B cell (primary cell): ENCODE data around the gene ELMO3. TPM values are rescaled to one million over a fixed set of nuclear protein-coding genes. Genes with fewer than 3 reads are reported as not detected.

Experiments used
- ATAC-seq: fragments of 200-7000 bp; cut with Tn5 transposase; one replicate; pipeline ENCODE4 v1.10.0; 2021; ENCODE audit warnings: low read depth, mild to moderate bottlenecking, moderate number of reproducible peaks, moderate library complexity
- CTCF ChIA-PET: fragments of 350-600 bp; sonication (Branson Sonifier 250); formaldehyde crosslinking; loops from one replicate; lab custom pipeline; 2021; ENCODE audit warnings: antibody characterized with exemption, inconsistent platforms; lab: Charles Lee
- POLR2A ChIA-PET: fragments of 350-600 bp; sonication (Branson Sonifier 250); formaldehyde crosslinking; loops from one replicate; lab custom pipeline; 2021; ENCODE audit warnings: antibody characterized with exemption; lab: Charles Lee
- DNase-seq: peaks from one replicate; pipeline ENCODE4 v3.0.0; 2013
- H2AFZ ChIP-seq: 2 replicates; pipeline ENCODE4 v1.6.1; 2012; ENCODE audit warnings: mild to moderate bottlenecking, low read depth, low read length; ENCODE audit not compliant: insufficient read depth, poor library complexity, severe bottlenecking
- H3K27ac ChIP-seq, 2 donors: 1 replicate in 1 of 2; 2 replicates in 1 of 2; pipeline ENCODE4 v1.5.1; 2012 to 2013; ENCODE audit warnings: low read length in 2 of 2, mild to moderate bottlenecking in 2 of 2, moderate library complexity in 1 of 2
- H3K27me3 ChIP-seq, 4 experiments: fragments of 200-600 bp in 1 of 4; sonication (generic) in 1 of 4; replicated peaks in 1 of 4; 1 replicate in 2 of 4; 2 replicates in 2 of 4; pipeline versions ENCODE4 v1.6.1 to v1.7.0; 2013 to 2016; ENCODE audit warnings: low read length in 3 of 4, mild to moderate bottlenecking in 2 of 4, mixed read lengths in 1 of 4, moderate library complexity in 1 of 4; ENCODE audit not compliant: insufficient read depth in 4 of 4, control insufficient read depth in 3 of 4; ENCODE audit errors: control extremely low read depth in 1 of 4
- H3K36me3 ChIP-seq, 2 experiments: replicated peaks in 1 of 2; 1 replicate in 1 of 2; 2 replicates in 1 of 2; pipeline versions ENCODE4 v1.6.1 to v1.7.1; 2013; ENCODE audit warnings: low read length in 1 of 2; ENCODE audit not compliant: insufficient read depth in 2 of 2, control insufficient read depth in 1 of 2; ENCODE audit errors: control extremely low read depth in 1 of 2, extremely low read depth in 1 of 2
- H3K4me1 ChIP-seq, 2 donors: fragments of 200-600 bp in 1 of 2; sonication (generic) in 1 of 2; 1 replicate in 1 of 2; 2 replicates in 1 of 2; pipeline versions ENCODE4 v1.5.1 to v1.6.1; 2013 to 2017; ENCODE audit warnings: low read length in 2 of 2; ENCODE audit not compliant: control insufficient read depth in 2 of 2, insufficient read depth in 2 of 2
- H3K4me2 ChIP-seq: replicated peaks from 2 replicates; pipeline ENCODE3; 2012; ENCODE audit warnings: mild to moderate bottlenecking, low read depth, low read length; ENCODE audit not compliant: poor library complexity, severe bottlenecking
- H3K4me3 ChIP-seq, 5 experiments: fragments of 200-600 bp in 1 of 5; sonication (generic) in 1 of 5; 1 replicate in 3 of 5; 2 replicates in 2 of 5; pipeline versions ENCODE4 v1.5.1 to v1.7.0; 2011 to 2016; ENCODE audit warnings: low read length in 4 of 5, mild to moderate bottlenecking in 4 of 5, low read depth in 2 of 5, control low read depth in 1 of 5, moderate library complexity in 1 of 5; ENCODE audit not compliant: insufficient read depth in 1 of 5; ENCODE audit errors: control extremely low read depth in 1 of 5, extremely low read depth in 1 of 5
- H3K79me2 ChIP-seq: fragments of 200-600 bp; sonication (generic); one replicate; pipeline ENCODE4 v1.6.0; 2016; ENCODE audit warnings: low read length; ENCODE audit not compliant: control insufficient read depth, insufficient read depth
- H3K9ac ChIP-seq: fragments of 200-600 bp; sonication (generic); 2 replicates; pipeline ENCODE4 v1.6.1; 2017; ENCODE audit warnings: mild to moderate bottlenecking, low read length, moderate library complexity
- H3K9me3 ChIP-seq, 3 donors: one replicate each; pipeline versions ENCODE4 v1.6.1 to v1.7.1; 2013; ENCODE audit warnings: low read length in 2 of 3; ENCODE audit not compliant: control insufficient read depth in 2 of 3, insufficient read depth in 1 of 3; ENCODE audit errors: control extremely low read depth in 1 of 3
- H4K20me1 ChIP-seq: 2 replicates; pipeline ENCODE4 v1.6.0; 2012; ENCODE audit warnings: mild to moderate bottlenecking, low read length; ENCODE audit not compliant: insufficient read depth, control insufficient read depth, poor library complexity, severe bottlenecking
- H3K27ac Mint-ChIP-seq: one replicate; pipeline ENCODE4 v1.8.0; 2021; ENCODE audit warnings: mixed read lengths
- H3K27me3 Mint-ChIP-seq: one replicate; pipeline ENCODE4 v1.8.0; 2021; ENCODE audit warnings: mixed read lengths
- H3K4me1 Mint-ChIP-seq: one replicate; pipeline ENCODE4 v1.8.0; 2021; ENCODE audit warnings: mixed read lengths
- H3K4me3 Mint-ChIP-seq: one replicate; pipeline ENCODE4 v1.8.0; 2021; ENCODE audit warnings: mixed read lengths
- H3K9me3 Mint-ChIP-seq: one replicate; pipeline ENCODE4 v1.8.0; 2022; ENCODE audit warnings: mixed read lengths; ENCODE audit not compliant: insufficient read depth
- CTCF ChIP-seq: fragments of 200-600 bp; IDR thresholded peaks from one replicate; pipeline ENCODE4 v1.8.0; 2022; ENCODE audit warnings: antibody characterized with exemption, mild to moderate bottlenecking
- EZH2 ChIP-seq: IDR thresholded peaks from 2 replicates; pipeline ENCODE4 v1.6.1; 2012; ENCODE audit warnings: borderline replicate concordance, low read depth, mild to moderate bottlenecking, moderate library complexity, low read length; ENCODE audit not compliant: insufficient read depth, poor library complexity, severe bottlenecking
- WGBS: methylation state at CpG from one replicate; pipeline ENCODE4 v1.1.5; 2013; ENCODE audit warnings: missing lambda C conversion rate; ENCODE audit not compliant: insufficient coverage; 5-methylcytosine and 5-hydroxymethylcytosine counted together
- intact Hi-C: fragments of 100-400 bp; cut with micrococcal nuclease; formaldehyde crosslinking; loops from one replicate; pipeline ENCODE4 v1.10.0; 2022
- polyA plus RNA-seq: library from polyadenylated mRNA; depleted of rRNA; stranded (reverse); fragments of >200 nt; gene quantifications from 2 replicates; pipeline ENCODE4 v1.2.3, GENCODE V29; 2012
- total RNA-seq, 2 donors: library from RNA; stranded (reverse); fragments of 120-200 nt in 1 of 2; gene quantifications; 1 replicate in 1 of 2; 2 replicates in 1 of 2; pipeline versions ENCODE4 v1.2.3 to v1.2.4, GENCODE V29; 2013 to 2022

The ELMO3 gene
- total and polyA plus RNA-seq, 2 donors (not counting 1 experiment from before 2014, with no cell fraction given) = 9.1 to 9.6 TPM

DNA sequence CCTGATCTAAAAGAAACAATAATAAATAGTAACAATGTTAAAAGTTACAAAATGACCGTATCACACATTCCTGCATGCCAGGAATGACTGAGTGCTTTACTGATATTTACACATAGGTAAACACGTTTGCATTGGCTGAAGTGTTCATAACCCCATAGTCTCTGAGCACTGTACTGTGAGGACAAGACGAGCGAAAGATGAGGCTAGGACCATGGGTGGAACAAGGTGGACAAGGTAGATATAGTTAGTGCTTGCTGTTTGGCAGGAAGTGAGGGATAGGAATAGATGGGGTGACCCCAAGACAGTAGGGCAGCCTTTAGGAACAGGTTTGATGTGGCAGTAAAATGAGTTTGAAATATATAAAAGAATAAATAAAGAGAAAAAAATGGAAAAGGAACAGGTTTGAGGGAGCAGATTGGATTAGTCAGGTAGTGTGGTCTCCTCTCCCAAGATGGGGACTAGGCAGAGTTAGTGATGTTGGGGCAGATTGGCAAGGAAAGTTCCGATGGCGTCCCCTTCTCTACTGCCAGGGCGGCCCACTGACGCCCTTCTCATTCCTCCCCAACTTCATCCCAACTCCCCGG, 7.4 kb upstream of the ELMO3 start:
- H3K4me3 Mint-ChIP-seq = peak overlapping the region; percentile 92
- ChIA-PET POLR2A (interaction anchor here (0.7 kb wide), 1 partner anchor 147 kb away, joined by 6 read pairs; no protein-coding TSS in a partner anchor), CTCF (no interaction called here)
- H3K4me1 ChIP-seq = peaks cover 22 to 28% of the 10 kb centered on the region in 2 donors
- peaks cover 5% of the 10 kb centered on the region for H3K27me3 Mint-ChIP-seq
- no peak overlapping the region for H3K27ac ChIP-seq
- peaks cover 33% of the 10 kb centered on the region for H4K20me1 ChIP-seq
- H3K4me3 ChIP-seq = peak overlapping the region; percentile 8 to 98 (median 97)
- peak overlapping the region; percentile 97 for H3K4me2 ChIP-seq
- H3K9me3 ChIP-seq = peaks cover 0 to 6% (median 0%) of the 10 kb centered on the region in 3 donors
- peak overlapping the region; percentile 94 for H3K9ac ChIP-seq
- intact Hi-C loops = no loop called here
- ATAC-seq (no peak), DNase-seq (no peak)
- no peaks in the 10 kb centered on the region for H3K9me3 Mint-ChIP-seq
- peak overlapping the region; percentile 78 for H2AFZ ChIP-seq
- H3K27ac Mint-ChIP-seq = peak overlapping the region; percentile 92
- peaks cover 40% of the 10 kb centered on the region for H3K79me2 ChIP-seq
- 47% methylated on average over 4 of the region's 9 CpGs for WGBS
- H3K36me3 ChIP-seq = peaks cover 0 to 28% of the 10 kb centered on the region in 2 experiments
- H3K4me1 Mint-ChIP-seq = peaks cover 30% of the 10 kb centered on the region
- H3K27me3 ChIP-seq = peaks cover 0 to 22% (median 4%) of the 10 kb centered on the region in 4 experiments
- TF ChIP-seq EZH2 = no peak
- no peak for TF ChIP-seq CTCF
